NCI-H2227 (cell line): ENCODE measurements around the gene PAQR8.
A peak's percentile ranks its signal among the peaks of the same experiment; 100 is the strongest.
"Not testable (repeated sequence)": the region's sequence is repeated elsewhere in the genome, so short reads cannot be mapped to it uniquely, and the experiment has no call there.

Experiments used
- DNase-seq: peaks from one replicate; lab custom pipeline; 2025; ENCODE audit not compliant: unreplicated experiment; lab: John Stamatoyannopoulos, UW

PAQR8 gene

DNA sequence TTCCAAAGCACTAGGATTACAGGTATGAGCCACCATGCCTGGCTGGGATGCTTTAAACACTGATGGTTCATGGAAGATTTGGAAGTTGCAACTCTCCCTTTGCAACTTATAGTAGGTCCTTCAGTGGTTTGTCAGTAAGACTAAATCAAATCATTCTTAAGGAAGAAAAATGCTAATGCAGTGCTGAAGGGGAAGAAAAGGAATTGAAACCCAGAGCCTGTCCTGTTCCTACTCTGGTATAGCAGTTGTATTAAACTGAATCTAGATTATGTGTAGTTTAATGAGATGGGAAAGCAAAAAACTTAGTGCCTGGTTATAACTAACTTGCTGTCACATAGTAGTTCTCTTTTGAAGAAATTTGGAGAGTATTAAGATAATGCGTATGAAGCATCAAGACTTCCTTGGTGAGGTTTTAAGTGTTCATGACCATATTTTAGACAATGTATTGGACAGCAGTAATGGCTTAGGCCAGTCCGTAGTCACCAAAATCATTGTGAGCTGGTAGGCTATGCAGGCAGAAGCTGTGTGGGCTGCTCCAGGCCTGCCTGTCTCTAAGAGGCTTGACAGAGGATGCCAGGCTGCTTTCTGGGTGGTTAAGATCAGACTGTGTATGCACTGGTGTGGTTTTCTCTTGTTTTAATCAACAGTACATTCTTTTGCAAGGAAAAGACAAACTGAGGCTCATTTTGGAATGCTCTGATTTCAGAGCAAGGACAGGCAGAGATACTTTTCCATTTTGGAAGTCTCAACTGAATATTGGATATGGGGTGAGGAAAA, 14.0 kb downstream of the PAQR8 start:
- DNase-seq, result no peak

DNA sequence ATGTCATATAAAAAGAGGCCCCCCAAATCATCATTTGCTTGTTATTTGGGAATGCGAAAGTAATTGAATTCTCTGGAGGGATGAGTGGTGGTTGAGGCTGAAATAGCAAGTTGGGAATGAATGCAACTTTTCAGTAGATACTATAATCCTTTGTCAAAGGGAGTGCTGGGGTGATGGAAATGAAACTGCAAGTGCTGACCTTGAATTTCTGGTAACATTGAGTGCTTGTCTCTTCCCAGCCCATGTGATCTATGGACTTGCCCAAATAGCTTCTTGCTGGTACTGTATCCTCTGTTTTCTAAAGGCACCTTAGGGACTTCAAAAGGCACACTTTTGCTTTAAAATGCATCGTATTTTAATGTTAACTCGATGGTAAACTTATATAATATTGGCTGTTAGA, 14.8 kb downstream of the PAQR8 start:
- DNase-seq, result no peak

DNA sequence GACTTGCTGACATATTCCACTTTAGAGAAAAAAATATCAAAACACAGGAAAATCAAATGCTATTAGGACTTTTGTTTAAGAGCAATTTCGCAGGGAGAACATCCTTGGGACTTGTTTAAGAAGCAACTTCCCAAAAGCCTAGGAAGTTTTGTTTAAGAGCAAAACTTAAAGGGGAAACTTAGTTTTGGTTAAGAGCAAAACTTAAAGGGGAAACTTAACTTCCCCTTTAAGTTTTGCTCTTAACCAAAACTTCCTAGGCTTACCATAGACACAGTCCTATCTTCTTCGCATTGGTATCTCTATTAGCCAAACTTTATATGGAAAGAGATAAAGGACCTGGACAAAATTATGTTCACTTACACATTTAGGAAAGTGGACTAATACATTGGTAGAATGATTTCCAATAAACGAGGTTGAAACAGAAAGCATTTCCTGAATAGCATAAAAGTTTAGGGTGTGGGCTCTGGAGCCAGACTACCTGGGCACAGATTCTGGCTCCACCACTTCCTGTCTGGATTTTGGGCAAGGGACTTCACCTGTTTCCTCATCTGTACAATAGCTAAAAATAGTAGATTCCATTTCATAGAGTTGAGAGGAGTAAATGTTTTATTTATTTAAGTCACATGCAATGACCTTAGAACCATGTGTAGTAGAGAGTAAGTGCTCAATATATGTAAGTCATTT, 15.7 kb downstream of the PAQR8 start:
- no peak for DNase-seq

DNA sequence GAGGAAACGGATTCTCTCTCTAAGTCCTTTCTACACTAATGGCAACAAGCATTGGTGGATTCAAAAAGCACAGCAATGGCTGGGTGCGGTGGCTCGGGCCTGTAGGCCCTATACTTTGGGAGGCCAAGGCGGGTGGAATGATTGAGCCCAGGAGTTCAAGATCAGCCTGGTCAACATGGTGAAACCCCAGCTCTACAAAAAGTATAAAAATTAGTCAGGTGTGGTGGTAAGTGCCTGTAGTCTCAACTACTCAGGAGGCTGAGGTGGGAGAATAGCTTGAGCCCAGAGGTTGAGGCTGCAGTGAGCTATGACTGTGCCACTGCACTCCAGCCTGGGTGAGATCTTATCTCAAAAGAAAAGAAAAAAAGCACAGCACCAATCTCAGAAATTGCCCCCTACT, 19.3 kb downstream of the PAQR8 start:
- DNase-seq, result no peak

DNA sequence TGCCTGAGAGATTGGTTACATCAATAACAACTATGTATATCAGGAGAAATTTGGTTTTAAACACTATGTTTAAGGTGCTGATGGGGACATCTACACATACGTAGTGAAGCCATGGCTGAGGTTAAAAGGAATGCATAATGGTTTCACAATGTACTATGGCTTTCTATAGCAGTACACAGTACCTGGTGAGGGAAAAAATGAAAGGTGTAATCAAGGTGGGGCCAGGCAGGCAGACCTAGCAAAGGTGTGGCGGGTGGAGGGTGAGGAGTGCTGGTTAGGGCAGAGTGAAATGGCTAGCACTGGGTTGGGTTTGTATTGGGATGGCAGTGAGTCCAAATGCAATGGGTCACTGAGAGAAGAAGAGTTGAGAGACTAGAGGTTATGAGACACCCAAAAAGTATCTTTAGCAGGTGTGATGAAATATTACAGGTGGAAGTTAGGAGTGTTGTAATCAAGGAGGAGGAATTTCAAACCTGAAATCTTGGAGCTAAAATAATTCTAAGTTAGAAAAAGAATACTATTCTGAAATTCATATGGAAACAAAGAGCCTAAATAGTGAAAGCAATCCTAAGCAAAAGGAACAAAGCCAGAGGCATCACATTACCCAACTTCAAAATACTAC, 22.3 kb downstream of the PAQR8 start:
- no peak for DNase-seq

DNA sequence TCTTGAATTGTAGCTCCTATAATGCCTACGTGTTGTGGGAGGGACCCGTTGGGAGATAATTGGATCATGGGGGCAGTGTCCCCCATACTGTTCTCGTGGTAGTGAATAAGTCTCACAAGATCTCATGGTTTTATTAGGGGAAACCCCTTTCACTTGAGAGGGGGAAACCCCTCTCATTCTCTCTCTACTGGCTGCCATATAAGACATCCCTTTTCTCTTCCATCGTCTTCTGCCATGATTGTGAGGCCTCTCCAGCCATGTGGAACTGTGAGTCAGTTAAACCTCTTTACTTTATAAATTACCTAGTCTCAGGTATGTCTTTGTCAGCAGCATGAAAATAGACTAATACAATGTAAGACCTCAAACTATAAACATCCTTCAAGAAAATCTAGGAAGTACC, 23.1 kb downstream of the PAQR8 start:
- no peak for DNase-seq

DNA sequence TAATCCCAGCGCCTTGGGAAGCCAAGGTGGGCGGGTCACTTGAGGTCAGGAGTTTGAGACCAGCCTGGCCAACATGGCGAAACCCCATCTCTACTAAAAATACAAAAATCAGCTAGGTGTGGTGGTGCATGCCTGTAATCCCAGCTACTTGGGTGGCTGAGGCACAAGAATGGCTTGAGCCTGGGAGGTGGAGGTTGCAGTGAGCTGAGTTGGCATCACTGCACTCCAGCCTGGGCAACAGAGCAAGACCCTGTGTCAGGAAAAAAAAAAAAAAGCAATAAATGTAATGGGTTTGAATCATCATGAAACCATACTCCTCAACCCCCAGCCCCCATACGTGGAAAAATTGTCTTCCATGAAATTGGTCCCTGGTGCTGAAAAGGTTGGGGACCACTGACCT, 26.2 kb downstream of the PAQR8 start:
- not testable (repeated sequence) for DNase-seq

DNA sequence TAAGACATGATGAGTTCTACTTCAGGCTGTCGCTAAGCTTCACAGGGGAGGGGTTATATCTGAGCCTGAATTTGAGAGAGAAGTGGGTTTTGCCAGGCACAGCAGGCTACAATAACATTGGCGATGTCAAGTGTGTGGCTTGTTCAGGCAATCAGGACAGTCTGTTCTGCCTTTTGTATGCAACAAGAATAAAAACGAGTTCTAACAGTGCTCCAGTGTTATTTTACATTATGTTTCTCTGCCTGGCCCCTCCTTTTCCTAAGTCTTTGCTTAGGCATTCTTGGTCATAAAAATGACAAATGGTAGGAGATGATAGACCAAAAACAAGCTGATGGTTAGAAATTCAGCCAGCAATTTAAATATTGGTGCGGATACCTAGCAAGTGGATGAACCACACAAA, 26.8 kb downstream of the PAQR8 start:
- no peak for DNase-seq

DNA sequence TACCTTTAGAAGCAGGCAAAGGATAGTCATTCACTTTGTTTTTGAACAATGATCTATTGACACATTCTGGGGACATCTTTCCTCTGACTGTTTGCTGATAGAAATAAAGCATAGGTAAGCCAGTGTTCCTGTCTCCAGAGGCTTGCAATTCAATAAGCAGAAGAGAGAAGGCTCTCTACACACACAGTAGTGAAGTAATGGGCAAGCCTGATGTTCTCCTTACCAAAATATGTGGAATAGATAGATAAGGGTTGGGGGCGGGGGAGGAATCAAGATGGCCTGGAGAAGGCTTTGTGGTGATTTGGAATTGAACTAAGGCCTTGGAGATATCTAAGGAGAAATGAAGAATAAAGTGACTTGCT, 27.3 kb downstream of the PAQR8 start:
- DNase-seq, result no peak

DNA sequence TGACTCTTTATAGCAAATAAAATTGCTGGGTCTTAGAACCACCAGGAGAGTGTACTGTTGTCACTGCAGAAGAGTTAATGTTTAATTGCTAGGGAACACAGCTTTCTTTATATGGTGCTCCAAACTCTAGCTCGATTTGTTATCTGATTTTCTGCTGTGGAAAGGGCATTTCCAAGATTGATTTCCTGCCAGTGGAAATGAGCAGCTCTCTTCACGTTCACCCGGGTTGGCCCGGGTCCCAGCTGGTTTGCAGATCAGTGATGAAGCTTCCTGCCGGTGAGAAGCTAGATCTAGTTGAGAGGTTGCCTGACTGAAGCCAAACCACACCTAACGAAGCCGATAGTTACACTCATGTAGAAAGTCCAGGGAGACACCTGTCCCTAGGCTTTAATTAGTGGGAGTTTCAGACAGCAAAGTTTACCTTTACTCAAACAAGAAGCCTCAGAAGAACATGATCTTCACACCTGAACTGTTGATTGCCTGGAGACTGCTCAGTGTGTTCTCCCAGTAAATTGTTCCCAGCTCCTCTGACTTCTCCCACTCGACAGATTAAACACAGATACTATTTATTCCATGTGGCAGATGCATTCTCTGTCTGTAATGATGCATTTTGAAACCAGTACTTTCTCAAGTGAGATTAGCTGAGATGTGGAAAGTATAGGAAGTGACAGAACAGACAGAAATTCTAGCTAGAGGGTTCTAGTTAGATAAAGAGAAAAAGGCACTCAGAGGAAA, 27.8 kb downstream of the PAQR8 start:
- DNase-seq, result no peak

DNA sequence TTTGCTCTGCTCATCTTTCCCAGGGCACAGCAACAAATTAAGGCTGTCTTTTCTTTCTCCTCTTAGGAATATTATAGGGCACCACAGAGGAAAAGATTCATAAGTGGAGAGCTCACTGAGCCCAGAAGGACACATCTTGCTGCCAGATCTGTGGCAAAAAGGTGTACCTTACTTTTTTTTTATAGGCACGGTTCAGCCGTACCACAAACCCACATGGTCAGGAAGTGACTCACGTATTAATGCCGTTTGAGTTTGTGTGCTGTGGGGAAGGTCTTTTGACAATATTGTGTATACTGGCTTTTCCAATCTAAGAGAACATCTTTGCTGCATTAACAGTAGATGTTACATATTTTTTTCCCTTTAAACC, 28.4 kb downstream of the PAQR8 start:
- DNase-seq, result no peak

DNA sequence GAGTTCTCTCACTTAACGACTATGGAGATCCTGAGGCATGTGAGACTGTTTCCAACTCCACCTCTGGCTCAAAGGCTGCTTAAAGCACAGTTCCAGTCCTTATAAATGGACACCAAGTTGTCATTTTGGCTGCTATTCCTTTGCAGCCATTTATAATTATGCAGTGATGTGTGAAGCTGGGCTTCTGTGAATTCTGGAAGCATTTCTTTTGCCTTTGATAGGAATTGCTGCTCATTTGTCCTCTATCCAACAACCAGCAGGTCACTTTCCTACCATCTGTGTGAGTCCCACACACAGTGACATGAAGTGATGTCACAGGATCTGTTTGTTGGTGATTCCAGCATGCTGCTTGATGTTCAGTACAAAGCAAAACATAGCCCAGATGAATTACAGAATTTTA, 29.6 kb downstream of the PAQR8 start:
- DNase-seq, result no peak

DNA sequence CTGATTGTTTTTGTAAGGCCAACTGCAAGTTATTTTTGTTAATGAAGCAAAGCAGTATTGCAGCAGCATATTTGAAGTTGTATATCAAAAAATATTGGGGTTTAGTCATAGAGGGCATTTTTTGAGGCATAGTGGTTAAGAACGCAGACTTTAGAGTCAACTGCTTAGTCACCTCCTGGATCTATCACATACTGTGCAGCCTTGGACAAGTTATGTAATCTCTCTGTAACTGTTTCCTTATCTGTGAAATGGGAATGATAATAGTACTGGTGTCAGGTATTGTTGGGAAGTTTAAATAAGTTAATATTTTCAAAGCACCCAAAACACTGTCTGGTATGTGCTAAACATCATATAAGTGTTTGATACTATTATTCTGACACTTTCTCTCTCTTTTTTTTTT, 31.0 kb downstream of the PAQR8 start:
- no peak for DNase-seq

DNA sequence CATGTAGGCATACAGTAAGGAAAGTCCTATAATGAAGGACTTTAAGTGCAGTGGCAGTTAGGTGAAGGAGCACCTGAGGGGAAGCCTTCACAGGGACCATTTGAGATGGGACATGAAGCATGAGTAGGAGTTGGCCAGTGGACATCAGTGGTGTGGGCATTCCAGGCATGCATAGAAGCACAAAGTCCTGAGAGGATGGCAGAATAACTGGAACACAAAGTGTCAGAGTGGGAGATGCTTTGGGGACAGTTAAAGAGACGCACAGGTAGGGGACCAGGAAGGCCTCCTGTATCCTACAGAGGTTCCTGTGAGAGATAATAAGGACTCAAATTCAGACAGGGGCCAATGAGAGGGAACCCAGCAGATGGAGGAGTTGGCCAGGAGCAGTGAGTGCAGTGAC, 31.8 kb downstream of the PAQR8 start:
- no peak for DNase-seq

DNA sequence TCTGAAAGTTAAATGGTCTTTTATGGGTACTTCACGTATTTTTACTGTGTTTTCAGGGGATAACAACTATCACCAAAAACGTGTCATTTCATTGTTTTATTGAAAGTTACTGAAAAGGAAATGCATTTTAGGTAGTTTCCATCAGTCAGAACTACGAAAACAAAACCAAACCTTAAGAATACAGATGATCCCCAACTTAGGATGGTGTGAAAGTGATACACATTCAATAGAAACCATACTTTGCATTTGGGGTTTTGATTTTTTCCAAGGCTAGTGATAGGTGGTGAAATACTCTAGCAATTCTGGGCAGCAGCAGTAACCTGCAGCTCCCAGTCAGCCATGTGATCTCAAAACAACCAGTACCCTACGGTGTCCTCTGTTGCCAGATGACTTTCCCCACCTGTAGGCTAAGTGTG, 32.3 kb downstream of the PAQR8 start:
- no peak for DNase-seq

DNA sequence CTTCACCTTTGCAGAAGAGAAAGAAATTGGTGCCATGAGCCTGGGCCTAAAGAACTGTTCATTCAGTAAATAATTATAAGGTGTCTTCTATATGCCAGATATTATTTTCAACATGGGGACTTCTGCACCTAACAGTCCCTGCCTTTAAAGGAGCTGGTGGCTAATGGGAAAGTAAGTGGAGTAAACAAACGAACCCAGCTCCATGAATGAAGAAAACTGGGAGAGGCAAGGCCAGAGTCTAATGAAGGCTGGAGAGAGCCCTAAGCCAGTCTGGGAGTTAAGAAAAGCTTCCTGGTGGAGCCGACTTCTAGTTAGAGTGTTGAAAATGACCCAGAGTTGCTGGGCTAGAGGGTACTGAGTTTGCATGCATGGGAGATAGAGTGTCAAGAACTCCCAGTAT, 34.0 kb downstream of the PAQR8 start:
- DNase-seq, result no peak

DNA sequence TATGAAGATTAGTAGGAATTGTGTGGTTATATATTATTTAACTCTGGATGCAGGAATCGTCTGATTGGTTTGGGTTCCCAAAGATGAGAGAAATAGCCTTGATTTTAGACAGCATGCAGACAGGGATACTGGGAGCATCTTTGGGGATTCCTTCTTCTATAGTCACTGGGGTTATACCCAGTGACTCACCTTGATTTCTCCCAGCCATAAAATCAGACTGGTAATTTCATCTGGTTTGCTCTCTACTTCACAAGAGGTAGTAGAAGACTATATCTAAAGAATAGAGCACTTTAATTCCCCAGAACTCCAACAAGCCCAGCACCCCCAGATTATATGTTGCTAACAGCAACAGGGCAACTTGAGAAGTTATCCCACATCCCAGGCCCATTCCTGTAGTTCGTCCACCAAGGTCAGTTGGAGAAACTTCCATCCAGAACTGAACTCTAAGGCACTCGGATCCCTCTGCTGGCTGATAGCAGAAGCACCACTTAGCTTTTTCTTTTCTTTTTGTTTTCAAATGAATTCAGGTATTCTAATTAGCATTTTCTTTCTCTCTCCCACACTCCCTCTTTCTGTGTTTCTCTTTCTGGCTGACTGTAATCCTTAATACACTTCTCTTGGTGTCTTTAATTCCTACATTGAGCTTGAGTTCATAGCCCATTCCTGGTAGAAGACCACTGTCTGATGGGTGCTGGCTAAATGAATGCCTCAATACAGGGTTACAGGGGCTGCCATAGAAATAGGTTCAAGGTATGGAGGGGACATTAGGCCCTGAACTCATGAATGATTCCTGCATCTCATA, 37.8 kb downstream of the PAQR8 start:
- DNase-seq, result peak; percentile 33

DNA sequence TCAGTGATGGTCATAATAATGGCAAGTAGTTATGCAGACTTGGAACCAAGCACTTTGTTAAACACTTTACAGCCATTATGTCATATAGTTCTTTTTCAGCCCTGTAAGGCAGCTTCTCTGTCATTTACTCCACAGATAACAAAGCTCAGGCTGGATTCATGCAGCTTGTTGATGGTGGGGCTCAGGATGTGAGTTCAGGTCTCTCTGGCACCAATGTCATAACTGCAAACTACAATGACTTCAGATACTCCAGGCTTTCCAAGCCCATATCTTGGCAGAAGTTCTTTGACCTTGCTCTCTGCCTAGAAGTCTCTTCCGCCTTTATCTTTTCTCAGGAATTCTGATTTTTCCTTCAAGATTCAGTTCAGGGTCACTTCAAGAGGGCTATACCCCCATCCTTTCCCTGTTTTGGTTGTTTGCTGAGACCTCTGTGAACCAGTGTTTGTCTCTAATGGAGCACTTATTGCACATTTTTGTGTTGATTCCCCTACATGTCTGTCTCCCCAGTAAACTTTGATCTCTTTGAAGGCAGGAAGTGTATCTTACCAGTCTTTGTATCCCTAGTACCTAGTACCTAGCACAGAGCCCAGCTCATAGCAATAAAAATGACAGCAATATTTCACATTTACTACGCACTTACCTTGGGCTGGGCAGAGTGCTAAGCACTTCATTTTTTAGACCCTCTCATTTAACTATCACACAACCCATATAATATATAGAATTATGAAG, 38.5 kb downstream of the PAQR8 start:
- no peak for DNase-seq

DNA sequence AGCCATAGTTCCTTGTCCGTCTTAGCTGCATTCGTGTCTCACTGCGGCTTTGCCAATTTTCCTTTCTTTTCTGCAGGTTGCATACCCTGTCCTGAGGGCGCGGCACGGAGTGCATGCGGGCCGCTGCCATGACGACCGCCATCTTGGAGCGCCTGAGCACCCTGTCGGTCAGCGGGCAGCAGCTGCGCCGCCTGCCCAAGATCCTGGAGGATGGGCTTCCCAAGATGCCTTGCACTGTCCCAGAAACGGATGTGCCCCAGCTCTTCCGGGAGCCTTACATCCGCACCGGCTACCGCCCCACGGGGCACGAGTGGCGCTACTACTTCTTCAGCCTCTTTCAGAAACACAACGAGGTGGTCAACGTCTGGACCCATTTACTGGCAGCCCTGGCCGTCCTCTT, 41.1 kb downstream of the PAQR8 start:
- no peak for DNase-seq

DNA sequence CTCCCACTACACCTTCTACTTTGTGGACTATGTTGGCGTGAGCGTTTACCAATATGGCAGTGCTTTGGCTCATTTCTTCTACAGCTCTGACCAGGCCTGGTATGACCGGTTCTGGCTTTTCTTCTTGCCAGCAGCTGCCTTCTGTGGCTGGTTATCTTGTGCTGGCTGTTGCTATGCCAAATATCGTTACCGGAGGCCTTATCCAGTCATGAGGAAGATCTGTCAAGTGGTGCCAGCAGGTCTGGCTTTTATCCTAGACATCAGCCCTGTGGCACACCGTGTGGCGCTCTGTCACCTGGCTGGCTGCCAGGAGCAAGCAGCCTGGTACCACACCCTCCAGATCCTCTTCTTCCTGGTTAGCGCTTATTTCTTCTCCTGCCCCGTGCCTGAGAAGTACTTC, 41.7 kb downstream of the PAQR8 start:
- DNase-seq, result no peak
